Motor neuron (in vitro differentiated cells): Measurements from ENCODE around the gene FAT1. TPM values are rescaled to one million over a fixed set of nuclear protein-coding genes. Genes with fewer than 3 reads are reported as not detected.

Source experiments
- ATAC-seq, 8 experiments: fragments of 200-7000 bp; cut with Tn5 transposase; replicated peaks in 6 of 8; 2 replicates each; pipeline ENCODE4 v1.8.0; 2021; ENCODE audit warnings: mild to moderate bottlenecking in 8 of 8, moderate library complexity in 8 of 8
- H3K27ac ChIP-seq, 2 donors: fragments of 250-450 bp; sonication (Bioruptor Pico); 2 replicates each; pipeline ENCODE4 v1.9.0; 2021; ENCODE audit warnings: antibody characterized with exemption in 2 of 2, mild to moderate bottlenecking in 2 of 2, moderate library complexity in 1 of 2
- H3K4me1 ChIP-seq, 2 donors: fragments of 250-450 bp; sonication (Bioruptor Pico); replicated peaks in 1 of 2; 2 replicates each; pipeline ENCODE4 v1.6.1; 2021; ENCODE audit warnings: antibody characterized with exemption in 2 of 2, mild to moderate bottlenecking in 2 of 2, moderate library complexity in 1 of 2
- H3K4me3 ChIP-seq, 5 donors: fragments of 250-450 bp; sonication (Bioruptor Pico); 2 replicates each; pipeline ENCODE4 v1.9.0; 2021; ENCODE audit warnings: antibody characterized with exemption in 5 of 5, mild to moderate bottlenecking in 5 of 5, moderate library complexity in 4 of 5
- WGBS, 10 experiments: fragments of 450-650 bp; shearing (Covaris generic); methylation state at CpG; one replicate each; pipeline ENCODE4 v1.0.0; 2022; 5-methylcytosine and 5-hydroxymethylcytosine counted together
- in situ Hi-C, 9 experiments: fragments of 400-800 bp; cut with MboI; loops; one replicate each; pipeline ENCODE4 v1.15.0; 2021; ENCODE audit warnings: low sequenced_read_pairs in 9 of 9, low pct_unique_long_range_greater_than_20kb in 2 of 9; ENCODE audit not compliant: unreplicated experiment in 9 of 9
- total RNA-seq, 8 experiments: library from RNA; unstranded; fragments of 300-600 nt; gene quantifications; 2 replicates each; pipeline versions ENCODE4 v1.2.3 to v1.2.4, GENCODE V29; 2022

The FAT1 gene
- total RNA-seq, 8 experiments from 2014 or later = 32.4 to 176 (median 62.8) TPM

DNA sequence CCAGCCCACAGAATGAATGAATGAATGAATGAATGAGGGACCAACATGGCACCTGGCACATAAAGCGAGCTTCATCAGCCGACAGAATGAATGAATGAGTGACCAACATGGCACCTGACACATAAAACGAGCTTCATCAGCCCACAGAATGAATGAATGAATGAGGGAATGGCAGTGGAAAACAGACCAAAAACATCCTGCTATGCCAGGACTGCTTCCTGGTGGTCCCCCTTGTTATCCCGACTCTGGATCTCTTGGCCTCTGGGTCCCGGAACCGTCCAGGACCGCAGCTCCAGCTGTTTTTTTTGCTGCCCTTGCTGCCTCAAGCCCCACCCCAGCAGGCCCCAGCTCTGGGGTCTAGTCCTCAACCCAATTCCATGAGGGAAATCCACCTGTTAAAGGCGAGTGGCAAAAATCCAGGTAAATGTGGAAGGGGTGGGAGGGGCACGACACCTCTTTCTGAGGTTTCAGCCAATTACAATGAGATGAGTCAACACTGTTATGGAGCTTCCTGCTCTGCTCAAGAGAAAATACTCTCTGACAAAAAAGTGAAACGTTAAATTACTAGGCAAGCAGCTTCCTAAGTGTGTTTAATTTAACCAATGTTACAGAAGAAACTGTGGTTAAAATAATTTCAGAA, 96.3 kb downstream of the FAT1 start:
- ATAC-seq = no peak
- WGBS, 10 experiments = 30 to 95% (median 77%) methylated on average over 1 to 3 of the region's 10 CpGs; no CpG with 5 or more reads in 2 of the 10 experiments
- Histone ChIP-seq H3K4me3 (no peak overlapping the region), H3K4me1 (no peaks in the 10 kb centered on the region), H3K27ac (no peak overlapping the region)
- in situ Hi-C loops = no loop called here

DNA sequence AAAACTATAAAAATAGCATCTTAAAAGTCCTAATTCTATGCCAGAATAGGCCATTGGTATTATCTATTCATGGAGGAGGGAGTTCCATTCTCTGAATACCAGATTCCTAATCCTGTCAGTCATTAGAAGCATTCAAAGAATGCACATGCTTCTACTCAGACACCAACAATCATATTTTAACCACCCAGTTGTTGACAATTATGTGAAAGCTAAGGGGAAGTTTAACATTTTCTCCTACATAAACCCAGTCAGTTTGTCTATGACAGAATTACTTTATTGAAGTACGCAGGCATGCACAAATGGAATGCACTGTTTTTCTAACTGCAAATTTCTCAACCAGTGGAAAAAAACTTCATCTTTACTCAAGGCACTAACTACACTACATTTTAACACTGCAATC, 98.7 kb downstream of the FAT1 start:
- Histone ChIP-seq H3K4me3 (no peak overlapping the region), H3K4me1 (no peaks in the 10 kb centered on the region), H3K27ac (no peak overlapping the region)
- WGBS, 10 experiments = 0 to 100% (median 80%) methylated on average over 1 of the region's 1 CpG; no CpG with 5 or more reads in 3 of the 10 experiments
- ATAC-seq = peak in 3 of 8 experiments; percentile 56 to 66 (median 59)
- in situ Hi-C loops = no loop called here

DNA sequence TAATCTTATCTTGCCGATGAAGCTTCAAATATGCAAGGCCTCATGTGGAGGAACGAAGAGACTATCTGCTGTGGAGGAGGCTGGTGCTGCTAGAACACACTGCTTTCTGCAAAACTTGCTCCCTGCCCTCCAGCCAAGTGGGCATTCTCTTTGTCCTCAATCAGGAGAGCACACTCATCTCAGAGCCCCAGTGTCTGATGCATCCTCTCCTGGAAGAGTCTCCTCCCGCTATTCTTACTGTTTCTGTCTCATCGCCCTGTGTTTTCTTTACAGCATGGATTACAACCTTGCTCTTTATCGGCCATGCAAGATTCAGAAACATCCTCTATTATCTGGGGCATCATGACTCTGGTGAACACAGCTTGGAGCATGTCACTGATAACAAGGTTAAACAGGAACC, 100.1 kb downstream of the FAT1 start:
- 93 to 100% (median 100%) methylated on average over 1 to 5 of the region's 5 CpGs; no CpG with 5 or more reads in 3 of the 10 experiments for WGBS, 10 experiments
- in situ Hi-C loops = no loop called here
- H3K4me3 ChIP-seq = no peak overlapping the region
- H3K27ac ChIP-seq = no peak overlapping the region
- no peaks in the 10 kb centered on the region for H3K4me1 ChIP-seq
- ATAC-seq = no peak

DNA sequence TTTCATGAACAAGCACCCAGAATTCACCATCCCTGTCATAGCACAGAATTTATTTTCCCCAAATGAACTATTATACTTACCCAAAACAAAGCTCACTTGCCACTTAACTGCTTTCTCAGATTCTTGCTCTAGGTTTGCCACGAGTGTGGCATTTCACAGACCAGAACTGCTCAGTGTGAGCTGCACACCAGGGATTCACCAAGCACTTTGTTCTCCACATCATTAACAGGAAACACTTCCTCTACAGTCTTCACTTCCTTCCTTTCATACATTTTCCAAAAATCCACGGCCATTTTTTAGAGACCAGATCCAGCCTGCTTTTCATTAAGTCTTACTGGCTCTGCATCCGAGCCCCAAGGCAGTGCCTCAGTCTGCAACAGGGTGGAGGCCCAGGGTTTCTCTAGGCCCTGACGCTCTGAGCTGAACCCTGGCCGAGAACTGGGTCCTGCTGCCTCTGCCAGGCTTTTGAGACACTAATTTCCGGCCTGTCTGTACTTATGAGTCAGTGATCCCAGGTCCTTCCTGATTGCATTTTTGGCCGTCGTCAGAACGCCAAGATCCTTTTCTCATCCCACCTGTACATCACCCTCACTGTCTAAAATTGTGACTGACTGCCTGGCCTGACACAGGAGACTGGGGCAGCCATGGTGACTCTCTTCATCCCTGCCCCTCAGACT, 100.7 kb downstream of the FAT1 start:
- 19 to 100% (median 81%) methylated on average over 1 to 9 of the region's 9 CpGs; no CpG with 5 or more reads in 1 of the 10 experiments for WGBS, 10 experiments
- in situ Hi-C loops = no loop called here
- Histone ChIP-seq H3K27ac (no peak overlapping the region), H3K4me3 (no peak overlapping the region), H3K4me1 (no peaks in the 10 kb centered on the region)
- peak in 2 of 8 experiments; percentile 77 to 85 for ATAC-seq

DNA sequence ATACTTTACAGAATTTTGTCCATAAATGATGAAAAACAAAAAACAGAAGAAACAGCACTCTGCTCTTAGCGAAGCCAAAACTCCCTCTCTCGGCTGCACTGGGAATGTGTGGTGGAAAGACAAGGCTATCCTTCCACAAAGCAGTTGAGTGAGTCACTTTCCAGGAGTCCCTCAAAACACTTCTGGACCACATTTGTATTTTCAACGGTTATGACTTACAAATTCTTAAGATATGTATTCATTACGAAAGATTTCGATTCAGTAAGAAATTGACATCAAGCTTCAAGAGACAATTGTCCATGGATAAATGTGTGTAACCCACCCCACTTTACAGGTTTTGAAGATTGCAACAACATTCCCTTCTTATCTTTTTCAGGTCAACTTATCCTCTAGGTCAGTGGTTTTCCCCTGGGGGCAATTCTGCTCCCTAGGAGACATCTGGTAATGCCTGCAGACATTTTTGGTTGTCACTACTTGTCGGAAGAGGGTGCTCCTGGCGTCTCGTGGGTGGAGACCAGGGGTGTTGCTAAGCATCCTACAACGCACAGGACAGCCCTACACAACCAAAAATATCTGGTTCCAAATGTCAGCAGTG, 101.6 kb downstream of the FAT1 start:
- 33 to 100% (median 80%) methylated on average over 2 to 9 of the region's 9 CpGs; no CpG with 5 or more reads in 1 of the 10 experiments for WGBS, 10 experiments
- no peak overlapping the region for H3K4me3 ChIP-seq
- no peaks in the 10 kb centered on the region for H3K4me1 ChIP-seq
- ATAC-seq = peak in 1 of 8 experiments; percentile 47
- in situ Hi-C loops = no loop called here
- no peak overlapping the region for H3K27ac ChIP-seq

DNA sequence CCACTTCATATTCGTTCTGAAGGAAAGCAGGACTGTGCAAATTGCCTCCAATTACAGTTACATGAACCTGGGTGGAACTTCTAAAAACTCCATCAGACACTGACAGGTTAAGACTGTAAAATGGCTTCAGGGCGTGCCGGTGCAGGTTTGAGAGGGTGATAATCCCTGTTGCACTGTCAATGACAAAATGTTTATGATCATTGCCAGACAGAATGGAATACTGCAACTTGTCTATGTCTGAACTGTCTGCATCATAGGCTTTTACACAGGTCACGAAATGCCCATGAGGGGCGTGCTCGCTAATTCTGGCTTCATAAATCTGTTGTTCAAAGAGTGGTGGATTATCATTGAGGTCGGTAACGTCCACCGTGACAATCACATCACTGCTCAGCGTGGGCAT, 104.6 kb downstream of the FAT1 start:
- Histone ChIP-seq H3K4me1 (no peaks in the 10 kb centered on the region), H3K27ac (no peak overlapping the region), H3K4me3 (no peak overlapping the region)
- WGBS, 10 experiments = 91 to 100% (median 100%) methylated on average over 1 to 10 of the region's 10 CpGs
- ATAC-seq = no peak
- in situ Hi-C loops = no loop called here

DNA sequence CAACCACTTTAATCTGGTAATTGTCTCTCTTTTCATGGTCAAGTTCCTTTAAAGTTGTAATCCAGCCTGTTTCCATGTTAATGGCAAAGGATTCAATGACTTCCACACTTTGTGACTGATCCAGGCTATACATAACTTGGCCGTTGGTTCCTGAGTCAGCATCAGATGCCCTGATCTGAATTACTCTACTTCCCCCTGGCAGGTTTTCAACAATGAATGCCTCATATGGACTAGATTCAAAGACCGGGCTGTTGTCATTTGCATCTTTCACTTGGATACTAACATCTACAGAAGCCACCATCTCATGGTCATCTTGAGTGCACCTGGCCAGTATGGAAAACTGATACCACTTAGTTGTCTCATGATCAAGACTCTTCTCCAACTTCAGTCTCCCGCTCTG, 105.7 kb downstream of the FAT1 start:
- in situ Hi-C loops = no loop called here
- H3K4me3 ChIP-seq = no peak overlapping the region
- H3K27ac ChIP-seq = no peak overlapping the region
- 0 to 100% (median 86%) methylated on average over 1 to 3 of the region's 3 CpGs; no CpG with 5 or more reads in 2 of the 10 experiments for WGBS, 10 experiments
- ATAC-seq = no peak
- no peaks in the 10 kb centered on the region for H3K4me1 ChIP-seq

DNA sequence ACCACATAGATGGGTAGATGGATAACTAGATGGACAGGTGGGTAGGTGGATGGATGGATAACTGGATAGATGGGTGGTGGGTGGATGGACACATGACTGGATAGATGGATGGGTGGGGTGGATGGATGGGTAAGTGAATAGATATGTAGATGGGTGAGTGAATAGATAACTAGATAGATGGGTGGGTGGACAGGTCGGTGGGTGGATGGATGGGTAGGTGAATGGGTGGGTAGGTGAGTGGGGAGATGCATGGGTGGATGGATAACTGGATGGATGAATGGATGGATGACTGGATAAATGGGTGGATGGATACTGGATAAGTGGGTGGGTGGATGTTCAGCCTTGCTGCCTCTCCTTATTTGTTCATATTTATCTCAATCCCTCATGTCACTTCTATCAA, 116.2 kb downstream of the FAT1 start:
- Histone ChIP-seq H3K4me3 (no peak overlapping the region), H3K4me1 (no peaks in the 10 kb centered on the region), H3K27ac (no peak overlapping the region)
- in situ Hi-C loops = no loop called here
- ATAC-seq = no peak
- WGBS, 10 experiments = no CpG with 5 or more reads among the region's 1 CpG

DNA sequence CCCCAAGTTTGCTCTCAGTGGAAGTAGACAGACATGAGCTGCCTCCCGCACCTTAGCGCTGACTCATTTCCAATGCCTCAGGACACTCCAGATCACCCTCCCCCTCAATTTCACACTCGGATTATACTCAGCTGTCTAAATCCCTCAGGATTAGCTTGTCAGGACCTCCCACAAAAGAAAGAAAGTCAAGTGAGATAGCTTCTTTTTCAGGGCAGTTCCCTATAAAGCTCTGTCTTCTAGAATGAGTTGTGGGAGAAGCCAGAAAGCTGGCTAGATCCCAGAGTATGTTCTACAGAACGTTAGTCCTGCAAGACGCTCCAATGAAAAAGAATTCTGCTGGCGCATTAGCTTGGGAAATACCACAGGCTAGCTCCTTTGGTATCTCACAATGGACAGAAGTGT, 117.1 kb downstream of the FAT1 start:
- Histone ChIP-seq H3K27ac (no peak overlapping the region), H3K4me1 (no peaks in the 10 kb centered on the region), H3K4me3 (no peak overlapping the region)
- in situ Hi-C loops = no loop called here
- ATAC-seq = no peak
- WGBS, 10 experiments = 0 to 100% (median 88%) methylated on average over 1 to 6 of the region's 6 CpGs; no CpG with 5 or more reads in 1 of the 10 experiments

DNA sequence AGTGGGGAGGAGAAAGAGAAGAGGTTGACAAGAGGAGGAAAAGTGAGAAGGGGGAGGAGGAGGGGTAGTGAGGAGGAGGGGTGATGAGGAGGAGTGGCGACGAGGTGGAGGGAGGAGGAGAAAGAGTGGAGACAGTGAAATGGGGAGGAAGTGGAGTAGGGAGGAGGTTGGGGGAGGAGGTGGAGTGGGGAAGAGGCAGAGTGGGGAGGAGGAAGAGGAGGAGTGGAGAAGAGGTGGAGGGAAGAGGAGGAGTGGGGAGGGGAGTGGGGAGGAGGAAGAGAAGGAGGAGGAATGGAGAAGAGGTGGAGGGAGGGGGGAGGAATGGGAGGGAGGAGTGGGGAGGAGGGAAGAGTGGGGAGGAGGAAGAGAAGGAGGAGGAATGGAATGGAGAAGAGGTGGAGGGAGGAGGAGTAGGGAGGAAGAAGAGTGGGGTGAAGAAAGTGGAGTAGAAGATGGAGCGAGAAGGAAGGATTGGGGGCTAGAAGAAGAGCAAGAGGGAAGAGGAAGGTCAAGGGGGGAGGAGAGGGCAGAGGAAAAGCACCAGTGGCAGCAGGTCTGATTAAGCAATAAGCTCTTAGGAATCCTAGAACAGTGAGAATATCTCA, 118.3 kb downstream of the FAT1 start:
- 83 to 100% (median 91%) methylated on average over 1 to 3 of the region's 3 CpGs; no CpG with 5 or more reads in 6 of the 10 experiments for WGBS, 10 experiments
- no peak for ATAC-seq
- Histone ChIP-seq H3K27ac (no peak overlapping the region), H3K4me1 (no peaks in the 10 kb centered on the region), H3K4me3 (no peak overlapping the region)
- in situ Hi-C loops = no loop called here

DNA sequence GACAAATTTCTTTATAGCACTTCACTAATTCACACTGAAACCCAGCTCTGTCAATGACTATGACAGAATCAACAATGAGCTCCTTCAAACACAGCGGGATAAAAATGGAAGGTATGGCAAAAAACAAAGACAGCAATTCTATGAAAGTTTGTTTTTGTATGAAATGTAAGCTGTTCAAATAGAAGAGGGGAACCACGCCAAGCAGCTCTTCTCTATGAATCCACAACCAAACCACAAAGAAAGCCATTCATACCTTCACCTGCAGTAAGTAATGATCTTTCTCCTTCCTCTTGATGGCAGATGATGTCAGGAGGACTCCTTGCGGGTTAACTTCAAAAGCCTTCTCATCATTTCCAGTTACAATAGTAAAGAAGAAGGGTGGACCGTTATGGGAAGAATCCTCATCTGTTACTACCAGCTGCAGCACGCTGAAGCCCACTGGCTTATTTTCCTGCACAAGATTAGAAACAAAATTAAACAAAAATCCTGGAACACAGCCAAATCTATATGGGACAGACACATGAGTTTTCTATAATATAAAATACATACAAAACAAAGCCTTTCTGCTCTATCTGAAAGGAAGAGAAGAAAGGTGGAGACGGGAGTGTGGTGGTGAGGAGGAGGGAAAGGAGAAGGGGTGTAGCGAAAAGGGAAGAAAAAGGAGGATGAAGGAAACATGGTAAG, 119.4 kb downstream of the FAT1 start:
- in situ Hi-C loops = no loop called here
- no peaks in the 10 kb centered on the region for H3K4me1 ChIP-seq
- no peak overlapping the region for H3K27ac ChIP-seq
- 63 to 100% (median 88%) methylated on average over 3 to 6 of the region's 7 CpGs for WGBS, 10 experiments
- ATAC-seq = no peak
- H3K4me3 ChIP-seq = no peak overlapping the region

DNA sequence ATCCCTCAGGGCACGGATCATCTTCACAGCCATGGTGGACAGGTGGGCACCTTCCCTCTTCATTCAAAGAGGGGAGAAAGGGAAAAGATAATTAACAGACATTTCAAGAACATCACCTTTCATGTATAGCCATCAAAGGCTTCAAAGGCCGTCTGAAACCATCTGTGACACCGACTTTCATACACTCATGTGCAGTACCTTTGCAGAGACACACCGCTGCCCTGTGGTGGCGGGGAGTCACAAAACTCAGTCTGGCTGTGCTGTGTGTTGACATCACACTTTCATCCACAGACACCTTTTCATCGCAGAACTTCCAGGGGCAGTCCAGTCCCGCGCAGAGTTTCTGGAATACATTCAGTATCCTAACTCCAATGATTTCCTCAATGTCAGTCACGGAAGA, 120.7 kb downstream of the FAT1 start:
- H3K27ac ChIP-seq = no peak overlapping the region
- H3K4me1 ChIP-seq = no peaks in the 10 kb centered on the region
- WGBS, 10 experiments = 79 to 100% (median 96%) methylated on average over 1 to 6 of the region's 9 CpGs; no CpG with 5 or more reads in 4 of the 10 experiments
- H3K4me3 ChIP-seq = no peak overlapping the region
- in situ Hi-C loops = no loop called here
- no peak for ATAC-seq

DNA sequence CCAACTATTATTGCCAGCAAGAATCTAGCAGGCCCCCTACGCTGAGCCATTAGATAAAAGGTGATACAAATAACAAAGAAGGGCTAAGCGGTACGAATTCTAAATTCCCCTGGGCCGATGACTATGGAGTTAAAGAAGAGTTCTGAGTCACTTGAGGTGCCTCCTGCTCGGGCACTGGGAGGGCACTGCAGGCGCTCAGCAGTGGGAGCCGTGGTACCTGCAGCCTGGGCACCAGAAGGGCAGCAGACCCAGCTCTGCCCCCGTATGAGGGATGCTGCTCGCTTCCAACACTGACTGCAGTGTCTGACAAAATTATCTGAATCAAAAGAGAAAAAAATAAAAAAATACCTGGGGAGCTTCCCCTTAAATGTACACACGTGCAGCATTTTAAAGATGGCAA, 124.2 kb downstream of the FAT1 start:
- in situ Hi-C loops = loop anchor here in 4 of 9 experiments (25.0 kb wide), 2 partner anchors 287 to 312 kb away; no protein-coding TSS in a partner anchor
- no peak for ATAC-seq
- H3K27ac ChIP-seq = no peak overlapping the region
- no peak overlapping the region for H3K4me3 ChIP-seq
- H3K4me1 ChIP-seq = no peaks in the 10 kb centered on the region
- 79 to 100% (median 96%) methylated on average over 1 to 8 of the region's 10 CpGs; no CpG with 5 or more reads in 3 of the 10 experiments for WGBS, 10 experiments
